ENCODE results near the gene HDAC5.
"Not testable (repeated sequence)": the region's sequence is repeated elsewhere in the genome, so short reads cannot be mapped to it uniquely, and the experiment has no call there.

Gene HDAC5

DNA sequence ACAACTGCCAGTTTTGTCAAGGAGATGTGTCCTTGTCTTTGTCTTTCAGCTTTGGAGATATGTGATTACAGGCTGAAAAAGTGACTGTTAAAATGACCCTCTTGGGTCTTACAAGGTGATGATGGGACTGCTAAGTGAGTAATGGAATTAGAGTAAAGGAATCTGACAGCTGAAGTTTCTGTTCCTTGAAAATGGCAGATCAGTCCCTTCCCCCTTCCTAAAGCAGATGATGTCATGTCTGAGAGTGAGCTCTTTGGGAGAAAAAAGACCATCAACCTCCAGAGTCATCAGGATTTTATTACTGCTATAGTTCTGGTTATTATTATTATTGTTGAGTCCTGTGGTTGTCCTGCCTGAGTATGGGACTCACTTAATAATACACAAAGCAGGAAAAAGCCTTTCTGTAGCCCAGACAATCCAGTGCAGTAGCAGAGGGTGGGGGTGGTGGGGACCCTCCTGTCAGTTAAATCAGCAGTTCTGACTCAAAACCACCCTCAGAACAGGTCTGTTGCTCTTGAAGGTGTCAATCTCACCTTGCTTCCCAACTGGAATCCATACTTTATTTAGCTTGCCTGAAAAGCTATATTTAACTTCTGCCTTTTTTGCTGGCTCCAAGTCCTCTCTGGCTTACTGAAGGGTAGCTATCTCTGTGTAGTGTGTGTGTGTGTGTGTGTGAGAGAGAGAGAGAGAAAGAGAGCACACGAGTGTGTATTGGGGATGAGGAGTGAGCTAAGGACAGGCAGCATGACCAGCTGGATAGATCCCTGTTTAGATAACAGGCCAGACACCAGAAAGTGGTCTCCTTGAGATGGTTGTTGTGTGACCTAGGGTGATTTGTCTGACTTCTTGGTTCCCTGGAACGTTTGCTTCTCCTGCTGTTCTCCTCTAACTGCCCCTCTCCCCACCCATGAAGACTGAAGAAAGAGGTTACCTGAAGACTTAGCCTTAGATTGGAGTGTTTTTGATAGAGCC, 23.2 kb upstream of the HDAC5 start:
- Histone ChIP-seq H3K27me3 (ENCODE audit: low read depth) (no peaks in the 10 kb centered on the region), H3K36me3 (replicated peaks) (peaks cover 51% of the 10 kb centered on the region), H3K4me3 (no peak overlapping the region), H3K4me1 (peaks cover 6% of the 10 kb centered on the region), H3K9me3 (no peaks in the 10 kb centered on the region)
- in situ Hi-C loops (cut with MboI; ENCODE audit: low sequenced_read_pairs): no loop called here
- no peak for DNase-seq (ENCODE audit: low spot score in 2 of 2)

DNA sequence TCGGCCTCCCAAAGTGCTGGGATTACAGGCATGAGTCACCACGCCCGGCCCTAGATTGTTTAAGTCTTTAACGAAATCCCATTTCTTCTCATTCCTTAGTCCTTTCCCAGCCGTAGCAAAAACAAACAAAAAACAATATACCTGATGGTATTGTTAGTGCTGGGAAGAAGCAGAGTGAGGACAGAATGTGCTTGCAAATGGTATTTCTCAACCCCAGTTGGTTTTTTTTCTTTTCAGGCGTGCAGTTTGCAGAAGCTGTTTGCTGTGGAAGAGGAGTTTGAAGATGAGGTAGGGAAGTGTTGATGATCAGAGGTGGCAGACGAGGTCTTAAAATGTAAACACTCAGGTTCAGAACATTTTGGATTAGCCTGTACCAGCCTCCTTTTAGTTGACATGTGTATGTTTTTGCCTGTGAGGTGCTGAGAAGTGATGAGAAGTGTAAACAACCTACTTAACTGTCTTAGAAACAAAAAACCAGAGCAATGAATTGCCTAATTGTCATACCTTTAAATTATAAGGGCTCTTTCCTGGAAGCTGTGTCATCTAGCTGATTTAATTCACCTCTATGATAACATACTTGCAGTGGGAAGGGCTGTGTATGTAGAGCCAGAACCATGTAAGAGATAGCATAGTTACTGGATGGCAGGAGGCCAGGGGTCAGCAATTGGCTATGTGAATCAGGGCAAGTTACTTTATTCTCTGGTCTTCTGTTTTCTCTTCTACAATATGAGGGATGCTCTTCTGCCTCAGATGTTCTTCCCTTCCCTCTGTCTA, 21.7 kb upstream of the HDAC5 start:
- H3K9me3 ChIP-seq: no peaks in the 10 kb centered on the region
- H3K36me3 ChIP-seq (replicated peaks): peaks cover 48% of the 10 kb centered on the region
- H3K27me3 ChIP-seq (ENCODE audit: low read depth): no peaks in the 10 kb centered on the region
- peaks cover 10% of the 10 kb centered on the region for H3K4me1 ChIP-seq
- DNase-seq (ENCODE audit: low spot score in 2 of 2): no peak
- no peak overlapping the region for H3K4me3 ChIP-seq
- in situ Hi-C loops (cut with MboI; ENCODE audit: low sequenced_read_pairs): no loop called here

DNA sequence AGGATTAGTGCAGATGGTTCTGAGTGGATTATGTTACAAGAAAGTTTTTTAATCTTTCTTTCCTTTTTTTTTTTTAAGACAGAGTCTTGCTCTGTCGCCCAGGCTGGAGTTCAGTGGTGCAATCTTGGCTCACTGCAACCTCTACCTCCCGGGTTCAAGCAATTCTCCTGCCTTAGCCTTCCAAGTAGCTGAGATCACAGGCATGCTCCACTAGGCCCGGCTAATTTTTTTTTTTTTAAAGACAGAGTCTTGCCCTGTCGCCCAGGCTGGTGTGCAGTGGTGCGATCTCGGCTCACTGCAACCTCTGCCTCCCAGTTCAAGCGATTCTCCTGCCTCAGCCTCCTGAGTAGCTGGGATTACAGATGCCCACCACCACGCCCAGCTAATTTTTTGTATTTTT, 20.5 kb upstream of the HDAC5 start:
- H3K4me3 ChIP-seq; DNase-seq (ENCODE audit: low spot score in 2 of 2); in situ Hi-C loops (cut with MboI; ENCODE audit: low sequenced_read_pairs); H3K27me3 ChIP-seq (ENCODE audit: low read depth); H3K4me1 ChIP-seq; H3K9me3 ChIP-seq: not testable (repeated sequence)
- H3K36me3 ChIP-seq (replicated peaks): peaks cover 38% of the 10 kb centered on the region

DNA sequence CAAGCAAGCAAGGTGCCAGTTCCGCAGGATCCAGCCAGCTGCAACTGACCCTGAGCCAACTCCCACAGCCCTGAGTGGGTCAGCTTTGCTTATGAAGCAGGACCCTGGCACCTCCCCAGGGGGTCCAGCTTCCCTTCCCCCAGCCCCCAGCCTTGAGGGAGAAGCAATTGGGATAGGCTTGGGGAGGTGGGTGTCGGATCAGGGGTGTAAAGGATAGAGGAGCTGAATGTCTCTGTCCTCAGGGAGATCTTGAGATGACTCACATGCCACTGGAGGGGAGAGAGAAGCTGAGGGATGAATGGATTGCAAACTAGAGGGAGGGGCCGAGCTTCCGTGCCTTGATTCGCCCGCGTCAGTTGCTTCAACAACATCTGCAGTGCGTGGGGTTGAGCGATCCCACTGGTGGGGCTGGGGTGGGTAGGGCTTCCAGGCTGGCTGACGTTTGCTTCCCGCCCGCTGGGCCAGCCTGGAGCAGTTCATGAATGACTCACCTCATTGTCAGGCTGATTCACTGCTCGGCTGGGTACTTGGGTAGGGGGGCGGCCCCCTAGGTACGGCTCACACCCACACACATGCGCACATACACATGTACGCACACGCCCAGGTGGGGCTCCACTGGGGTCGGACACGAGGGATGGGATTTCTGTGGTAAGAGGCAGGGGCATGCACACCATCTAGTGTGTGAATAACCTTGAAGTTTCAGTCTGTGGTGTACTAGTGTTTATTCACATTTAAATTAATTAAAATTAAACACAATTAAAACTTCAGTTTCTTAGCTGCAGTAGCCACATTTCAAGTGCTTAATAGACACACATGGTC, 14.7 kb upstream of the HDAC5 start:
- no peaks in the 10 kb centered on the region for H3K27me3 ChIP-seq (ENCODE audit: low read depth)
- H3K36me3 ChIP-seq (replicated peaks): no peaks in the 10 kb centered on the region
- in situ Hi-C loops (cut with MboI; ENCODE audit: low sequenced_read_pairs): no loop called here
- H3K4me3 ChIP-seq: no peak overlapping the region; the same call in 1 of the 2 replicates
- peak; percentile 52 to 85 for DNase-seq (ENCODE audit: low spot score in 2 of 2)
- H3K4me1 ChIP-seq: peaks cover 24% of the 10 kb centered on the region
- H3K9me3 ChIP-seq: no peaks in the 10 kb centered on the region

DNA sequence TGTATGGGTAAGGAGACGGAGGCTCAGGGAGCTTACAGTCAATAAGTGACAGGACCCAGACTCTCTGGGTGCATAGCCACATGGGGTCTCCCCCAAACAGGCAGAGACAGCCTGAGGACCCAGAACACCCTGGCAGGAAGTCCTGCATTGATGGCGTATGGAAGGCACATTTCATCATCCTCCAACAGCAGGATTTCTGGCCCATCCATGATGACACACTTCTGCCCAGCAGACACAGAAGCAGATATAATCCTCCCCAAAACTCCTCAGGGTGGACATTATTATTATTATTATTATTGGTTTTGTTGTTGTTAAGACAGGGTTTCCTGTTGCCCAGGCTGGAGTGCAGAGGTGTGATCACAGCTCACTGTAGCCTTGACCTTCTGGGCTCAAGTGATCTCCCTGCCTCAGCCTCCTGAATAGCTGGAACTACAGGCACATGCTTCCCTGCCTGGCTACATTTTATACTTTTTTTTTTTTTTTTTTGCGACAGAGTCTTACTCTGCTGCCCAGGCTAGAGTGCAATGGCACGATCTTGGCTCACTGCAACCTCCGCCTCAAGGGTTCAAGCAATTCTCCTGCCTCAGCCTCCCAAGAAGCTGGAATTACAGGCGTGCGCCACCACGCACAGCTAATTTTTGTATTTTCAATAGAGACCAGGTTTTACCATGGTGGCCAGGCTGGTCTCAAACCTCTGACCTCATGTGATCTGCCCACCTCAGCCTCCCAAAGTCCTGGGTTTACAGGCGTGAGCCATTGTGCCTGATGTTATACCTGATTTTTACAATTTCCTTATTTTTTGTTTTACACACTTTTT, 11.5 kb upstream of the HDAC5 start:
- no peak for DNase-seq (ENCODE audit: low spot score in 2 of 2)
- Histone ChIP-seq H3K9me3 (no peaks in the 10 kb centered on the region), H3K4me1 (peaks cover 14% of the 10 kb centered on the region), H3K27me3 (ENCODE audit: low read depth) (no peaks in the 10 kb centered on the region), H3K36me3 (replicated peaks) (no peaks in the 10 kb centered on the region), H3K4me3 (no peak overlapping the region)
- in situ Hi-C loops (cut with MboI; ENCODE audit: low sequenced_read_pairs): no loop called here

DNA sequence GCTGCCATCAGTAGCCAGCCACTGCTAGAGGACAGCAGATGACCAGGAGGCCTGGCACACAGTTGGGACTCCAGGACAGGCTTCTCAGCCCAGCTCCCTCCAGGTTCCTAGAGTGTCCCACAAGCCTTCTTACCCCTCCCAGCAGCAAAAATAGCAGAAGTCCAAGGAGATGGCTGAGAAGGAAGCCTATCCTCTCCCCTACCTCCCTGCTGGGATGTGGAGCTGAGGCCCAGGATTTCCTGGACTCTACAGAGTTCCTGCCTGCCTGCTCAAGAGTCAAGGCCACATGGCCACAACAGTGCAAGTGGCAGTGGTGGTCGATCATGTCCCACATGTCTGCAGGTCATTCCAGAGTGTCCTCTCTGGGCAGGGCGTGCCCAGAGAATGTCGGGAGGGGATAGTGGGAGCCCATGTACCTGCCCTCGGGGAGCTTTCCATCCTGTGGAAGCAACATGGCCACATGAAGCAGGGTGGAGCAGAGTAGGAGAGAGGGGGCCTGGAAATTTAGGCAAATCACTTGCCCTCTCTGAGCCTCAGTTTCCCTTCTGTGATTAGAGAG, 10.6 kb upstream of the HDAC5 start:
- in situ Hi-C loops (cut with MboI; ENCODE audit: low sequenced_read_pairs): no loop called here
- Histone ChIP-seq H3K9me3 (no peaks in the 10 kb centered on the region), H3K4me3 (no peak overlapping the region), H3K36me3 (replicated peaks) (no peaks in the 10 kb centered on the region), H3K27me3 (ENCODE audit: low read depth) (no peaks in the 10 kb centered on the region), H3K4me1 (peaks cover 14% of the 10 kb centered on the region)
- no peak for DNase-seq (ENCODE audit: low spot score in 2 of 2)

DNA sequence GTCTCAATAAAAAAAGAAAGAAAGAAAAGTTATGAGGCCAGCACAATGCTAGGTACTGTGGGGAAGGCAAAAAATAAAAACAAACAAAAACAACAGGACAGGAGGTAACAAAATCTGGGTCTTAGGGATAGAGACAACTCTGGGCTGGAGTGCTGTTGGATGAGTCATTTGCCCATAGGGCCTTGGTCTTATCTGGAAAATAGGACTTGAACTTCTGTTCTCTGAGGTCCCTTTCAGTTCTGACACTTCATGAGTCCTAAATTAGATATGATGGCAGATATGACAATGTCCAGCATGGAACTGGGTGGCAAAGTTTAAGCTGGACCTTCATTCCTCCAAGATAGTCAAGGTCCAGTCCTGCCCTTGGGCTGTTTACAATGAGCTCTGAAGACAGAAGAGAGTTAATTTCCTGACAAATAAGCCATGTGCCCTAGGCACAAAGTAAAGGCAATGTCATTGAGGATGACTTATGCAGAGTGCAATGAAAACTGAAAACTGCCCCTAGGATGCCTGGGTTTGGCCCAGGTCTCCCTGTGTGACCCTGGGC, 8.9 kb upstream of the HDAC5 start:
- in situ Hi-C loops (cut with MboI; ENCODE audit: low sequenced_read_pairs): no loop called here
- no peaks in the 10 kb centered on the region for H3K4me1 ChIP-seq
- DNase-seq (ENCODE audit: low spot score in 2 of 2): no peak

DNA sequence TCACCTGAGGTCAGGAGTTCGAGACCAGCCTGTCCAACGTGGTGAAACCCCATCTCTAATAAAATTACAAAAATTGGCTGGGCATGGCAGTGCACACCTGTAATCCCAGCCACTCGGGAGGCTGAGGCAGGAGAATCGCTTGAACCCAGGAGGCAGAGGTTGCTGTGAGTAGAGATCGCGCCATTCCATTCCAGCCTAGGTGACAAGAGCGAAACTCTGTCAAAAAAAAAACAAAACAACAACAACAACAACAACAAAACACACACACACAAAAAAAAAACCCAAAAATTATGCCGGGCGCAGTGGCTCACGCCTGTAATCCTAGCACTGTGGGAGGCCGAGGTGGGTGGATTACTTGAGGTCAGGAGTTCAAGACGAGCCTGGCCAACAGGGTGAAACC, 7.9 kb upstream of the HDAC5 start:
- H3K4me1 ChIP-seq; H3K27me3 ChIP-seq (ENCODE audit: low read depth); in situ Hi-C loops (cut with MboI; ENCODE audit: low sequenced_read_pairs); H3K36me3 ChIP-seq (replicated peaks); H3K9me3 ChIP-seq; H3K4me3 ChIP-seq; DNase-seq (ENCODE audit: low spot score in 2 of 2): not testable (repeated sequence)

More for the DNA sequence above, 8.9 kb upstream of the HDAC5 start:
- no peaks in the 10 kb centered on the region for H3K27me3 ChIP-seq (ENCODE audit: low read depth)
- H3K9me3 ChIP-seq: no peaks in the 10 kb centered on the region
- H3K36me3 ChIP-seq (replicated peaks): no peaks in the 10 kb centered on the region
- no peak overlapping the region for H3K4me3 ChIP-seq

DNA sequence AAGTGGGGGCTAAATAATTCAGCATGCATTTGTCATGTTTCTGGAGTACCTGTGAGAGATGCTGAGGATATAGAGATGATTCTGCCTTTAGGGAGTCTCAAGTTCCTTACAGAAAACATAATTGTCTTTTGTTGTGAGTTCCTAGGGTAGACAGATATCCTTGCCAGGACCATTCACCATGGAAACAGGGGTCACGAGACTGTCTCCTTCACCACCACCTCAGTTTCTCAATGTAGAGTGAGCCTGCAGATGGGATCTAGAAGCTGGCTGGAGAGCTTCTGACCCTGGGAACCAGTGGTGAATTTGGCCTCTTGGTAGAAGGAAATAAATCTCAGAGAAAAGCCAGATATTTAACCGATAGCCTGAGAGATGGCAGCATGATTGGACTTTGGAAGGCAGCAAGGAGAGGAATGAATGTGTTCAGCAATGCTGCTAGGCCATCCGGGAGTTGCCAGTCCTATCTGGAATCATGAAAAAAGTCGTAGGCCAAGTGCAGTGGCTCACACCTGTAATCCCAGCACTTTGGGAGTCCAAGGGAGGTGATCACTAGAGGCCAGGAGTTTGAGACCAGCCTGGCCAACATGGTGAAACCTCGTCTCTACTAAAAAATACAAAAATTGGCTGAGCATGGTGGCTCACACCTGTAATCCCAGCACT, 7.4 kb upstream of the HDAC5 start:
- H3K27me3 ChIP-seq (ENCODE audit: low read depth): no peaks in the 10 kb centered on the region

DNA sequence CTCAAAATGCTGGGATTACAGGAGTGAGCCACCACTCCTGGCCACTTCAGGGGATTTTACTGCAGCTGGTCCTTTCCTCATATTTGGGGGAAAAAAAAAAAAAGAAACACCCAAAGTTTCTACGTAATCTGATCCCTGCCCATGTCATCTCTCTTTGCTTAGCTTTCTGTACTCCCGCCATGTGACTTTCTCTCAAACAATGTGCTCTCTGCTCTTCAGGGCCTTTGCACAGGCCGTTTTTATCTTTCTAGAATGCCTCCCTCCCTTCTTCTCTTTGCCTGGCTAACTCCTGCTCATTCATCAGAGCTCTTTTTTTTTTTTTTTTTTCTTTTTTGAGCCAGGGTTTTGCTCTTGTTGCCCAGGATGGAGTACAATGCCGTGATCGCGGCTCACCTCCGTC, 4.9 kb upstream of the HDAC5 start:
- Histone ChIP-seq H3K4me3 (no peak overlapping the region), H3K9me3 (no peaks in the 10 kb centered on the region), H3K4me1 (peaks cover 6% of the 10 kb centered on the region), H3K36me3 (replicated peaks) (no peaks in the 10 kb centered on the region), H3K27me3 (ENCODE audit: low read depth) (no peaks in the 10 kb centered on the region)
- DNase-seq (ENCODE audit: low spot score in 2 of 2): no peak
- in situ Hi-C loops (cut with MboI; ENCODE audit: low sequenced_read_pairs): no loop called here

More for the DNA sequence above, 7.4 kb upstream of the HDAC5 start:
- DNase-seq (ENCODE audit: low spot score in 2 of 2): no peak
- no peaks in the 10 kb centered on the region for H3K36me3 ChIP-seq (replicated peaks)
- no peaks in the 10 kb centered on the region for H3K9me3 ChIP-seq
- in situ Hi-C loops (cut with MboI; ENCODE audit: low sequenced_read_pairs): no loop called here
- no peaks in the 10 kb centered on the region for H3K4me1 ChIP-seq
- no peak overlapping the region for H3K4me3 ChIP-seq

DNA sequence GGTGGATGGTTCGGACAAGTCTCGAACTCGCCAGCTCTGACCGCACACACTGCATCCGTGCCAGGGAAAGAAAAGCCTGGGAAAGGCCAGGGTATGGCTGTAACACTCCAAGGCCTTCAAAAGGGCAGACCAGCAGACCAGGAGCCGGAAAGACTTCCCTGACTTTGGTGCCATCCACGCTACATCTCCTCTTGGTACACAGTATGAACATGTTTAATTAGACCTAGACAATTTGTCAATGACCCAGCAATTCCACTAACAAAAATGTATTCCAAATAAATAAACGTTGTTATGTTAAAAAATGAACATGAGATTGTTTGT, 637 bp upstream of the HDAC5 start:
- in situ Hi-C loops (cut with MboI; ENCODE audit: low sequenced_read_pairs): no loop called here
- H3K4me1 ChIP-seq: peaks cover 11% of the 10 kb centered on the region
- H3K27me3 ChIP-seq (ENCODE audit: low read depth): no peaks in the 10 kb centered on the region
- no peak for DNase-seq (ENCODE audit: low spot score in 2 of 2)
- no peaks in the 10 kb centered on the region for H3K36me3 ChIP-seq (replicated peaks)
- no peaks in the 10 kb centered on the region for H3K9me3 ChIP-seq
- peak overlapping the region; percentile 56 for H3K4me3 ChIP-seq

DNA sequence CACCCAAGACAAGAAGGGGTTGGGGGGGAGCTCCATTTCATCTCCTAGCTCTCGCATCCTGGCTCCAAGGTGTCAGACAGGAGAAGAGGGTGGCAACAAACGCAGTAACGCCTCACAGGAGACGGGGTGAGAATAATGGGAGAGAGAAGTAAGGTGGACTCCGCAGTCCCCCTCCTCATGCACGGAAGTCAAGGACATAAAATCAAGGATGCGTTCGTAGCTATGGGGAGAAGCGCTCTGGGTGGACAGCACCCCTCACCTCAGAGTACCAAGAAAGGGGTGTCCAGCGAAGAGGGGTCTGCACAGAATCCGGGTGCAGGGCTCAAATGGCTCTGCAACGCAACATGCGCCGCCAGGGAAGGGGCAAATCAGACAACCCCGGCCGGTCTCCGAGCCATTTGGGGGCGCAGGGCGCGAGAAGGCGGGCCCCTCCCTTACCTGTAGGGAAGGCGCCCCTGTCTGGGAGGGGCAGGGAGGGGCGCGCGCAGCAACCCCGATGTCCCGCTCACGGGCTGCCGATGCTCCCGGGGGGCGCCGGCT, 555 bp downstream of the HDAC5 start:
- no peaks in the 10 kb centered on the region for H3K9me3 ChIP-seq
- H3K36me3 ChIP-seq (replicated peaks): no peaks in the 10 kb centered on the region
- peaks cover 11% of the 10 kb centered on the region for H3K4me1 ChIP-seq
- no peaks in the 10 kb centered on the region for H3K27me3 ChIP-seq (ENCODE audit: low read depth)
- no peak for DNase-seq (ENCODE audit: low spot score in 2 of 2)
- in situ Hi-C loops (cut with MboI; ENCODE audit: low sequenced_read_pairs): no loop called here
- peak overlapping the region; percentile 56 for H3K4me3 ChIP-seq

Data from HAP-1 (cell line).